ENCODE measurements around the gene GUCD1. TPM values are rescaled to one million over a fixed set of nuclear protein-coding genes. Genes with fewer than 3 reads are reported as not detected.
A peak's percentile ranks its signal among the peaks of the same experiment; 100 is the strongest.

The GUCD1 gene
- total and polyA plus RNA-seq, 2 of the 13 experiments (the other 11 are each of a cell fraction or from before 2014, with no cell fraction given), result 128 to 245 TPM

DNA sequence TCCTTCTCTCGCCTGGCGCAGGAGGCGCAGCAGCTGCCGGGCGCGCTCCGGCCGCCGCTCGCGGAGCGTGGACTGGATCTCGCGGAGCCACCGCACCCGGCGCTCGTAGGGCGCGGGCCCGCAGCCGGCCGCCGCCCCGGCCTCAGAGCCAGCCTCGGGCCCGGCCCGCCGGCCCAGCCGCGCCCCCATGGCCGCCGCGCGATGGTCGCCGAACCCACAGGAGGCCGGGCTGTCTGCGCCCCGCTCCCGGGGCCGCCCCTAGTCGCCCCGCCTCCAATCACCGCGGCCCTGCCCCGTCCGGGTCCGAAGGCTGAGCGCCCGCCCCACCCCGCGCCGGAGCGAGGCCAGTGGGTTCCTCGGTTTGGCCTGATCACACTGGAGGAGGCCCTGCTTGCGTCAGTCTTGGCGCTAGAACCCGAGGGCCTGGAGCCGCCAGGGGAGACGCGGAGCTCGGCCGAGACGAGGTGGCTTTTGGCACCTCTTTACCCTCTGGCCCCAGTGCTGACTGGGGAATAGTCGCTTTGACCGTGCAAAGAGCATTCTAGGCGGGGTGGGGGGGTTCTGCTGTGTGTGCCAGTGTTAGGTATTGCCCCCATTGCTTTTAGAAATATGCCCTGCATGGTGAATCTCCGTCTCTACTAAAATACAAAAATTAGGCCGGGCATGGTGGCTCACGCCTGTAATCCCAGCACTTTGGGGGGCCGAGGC, 38.1 kb upstream of the GUCD1 start, which contains the start of gene LRRC75B (continued):
- TF ChIP-seq, protein P1, sequence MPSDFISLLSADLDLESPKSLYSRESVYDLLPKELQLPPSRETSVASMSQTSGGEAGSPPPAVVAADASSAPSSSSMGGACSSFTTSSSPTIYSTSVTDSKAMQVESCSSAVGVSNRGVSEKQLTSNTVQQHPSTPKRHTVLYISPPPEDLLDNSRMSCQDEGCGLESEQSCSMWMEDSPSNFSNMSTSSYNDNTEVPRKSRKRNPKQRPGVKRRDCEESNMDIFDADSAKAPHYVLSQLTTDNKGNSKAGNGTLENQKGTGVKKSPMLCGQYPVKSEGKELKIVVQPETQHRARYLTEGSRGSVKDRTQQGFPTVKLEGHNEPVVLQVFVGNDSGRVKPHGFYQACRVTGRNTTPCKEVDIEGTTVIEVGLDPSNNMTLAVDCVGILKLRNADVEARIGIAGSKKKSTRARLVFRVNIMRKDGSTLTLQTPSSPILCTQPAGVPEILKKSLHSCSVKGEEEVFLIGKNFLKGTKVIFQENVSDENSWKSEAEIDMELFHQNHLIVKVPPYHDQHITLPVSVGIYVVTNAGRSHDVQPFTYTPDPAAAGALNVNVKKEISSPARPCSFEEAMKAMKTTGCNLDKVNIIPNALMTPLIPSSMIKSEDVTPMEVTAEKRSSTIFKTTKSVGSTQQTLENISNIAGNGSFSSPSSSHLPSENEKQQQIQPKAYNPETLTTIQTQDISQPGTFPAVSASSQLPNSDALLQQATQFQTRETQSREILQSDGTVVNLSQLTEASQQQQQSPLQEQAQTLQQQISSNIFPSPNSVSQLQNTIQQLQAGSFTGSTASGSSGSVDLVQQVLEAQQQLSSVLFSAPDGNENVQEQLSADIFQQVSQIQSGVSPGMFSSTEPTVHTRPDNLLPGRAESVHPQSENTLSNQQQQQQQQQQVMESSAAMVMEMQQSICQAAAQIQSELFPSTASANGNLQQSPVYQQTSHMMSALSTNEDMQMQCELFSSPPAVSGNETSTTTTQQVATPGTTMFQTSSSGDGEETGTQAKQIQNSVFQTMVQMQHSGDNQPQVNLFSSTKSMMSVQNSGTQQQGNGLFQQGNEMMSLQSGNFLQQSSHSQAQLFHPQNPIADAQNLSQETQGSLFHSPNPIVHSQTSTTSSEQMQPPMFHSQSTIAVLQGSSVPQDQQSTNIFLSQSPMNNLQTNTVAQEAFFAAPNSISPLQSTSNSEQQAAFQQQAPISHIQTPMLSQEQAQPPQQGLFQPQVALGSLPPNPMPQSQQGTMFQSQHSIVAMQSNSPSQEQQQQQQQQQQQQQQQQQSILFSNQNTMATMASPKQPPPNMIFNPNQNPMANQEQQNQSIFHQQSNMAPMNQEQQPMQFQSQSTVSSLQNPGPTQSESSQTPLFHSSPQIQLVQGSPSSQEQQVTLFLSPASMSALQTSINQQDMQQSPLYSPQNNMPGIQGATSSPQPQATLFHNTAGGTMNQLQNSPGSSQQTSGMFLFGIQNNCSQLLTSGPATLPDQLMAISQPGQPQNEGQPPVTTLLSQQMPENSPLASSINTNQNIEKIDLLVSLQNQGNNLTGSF (CRISPR knock-in tag; IDR thresholded peaks at IDR 0.05), result no peak
- TF ChIP-seq, protein P2, sequence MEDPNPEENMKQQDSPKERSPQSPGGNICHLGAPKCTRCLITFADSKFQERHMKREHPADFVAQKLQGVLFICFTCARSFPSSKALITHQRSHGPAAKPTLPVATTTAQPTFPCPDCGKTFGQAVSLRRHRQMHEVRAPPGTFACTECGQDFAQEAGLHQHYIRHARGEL (CRISPR knock-in tag; IDR thresholded peaks at IDR 0.05), result no peak
- TF ChIP-seq, protein P3, sequence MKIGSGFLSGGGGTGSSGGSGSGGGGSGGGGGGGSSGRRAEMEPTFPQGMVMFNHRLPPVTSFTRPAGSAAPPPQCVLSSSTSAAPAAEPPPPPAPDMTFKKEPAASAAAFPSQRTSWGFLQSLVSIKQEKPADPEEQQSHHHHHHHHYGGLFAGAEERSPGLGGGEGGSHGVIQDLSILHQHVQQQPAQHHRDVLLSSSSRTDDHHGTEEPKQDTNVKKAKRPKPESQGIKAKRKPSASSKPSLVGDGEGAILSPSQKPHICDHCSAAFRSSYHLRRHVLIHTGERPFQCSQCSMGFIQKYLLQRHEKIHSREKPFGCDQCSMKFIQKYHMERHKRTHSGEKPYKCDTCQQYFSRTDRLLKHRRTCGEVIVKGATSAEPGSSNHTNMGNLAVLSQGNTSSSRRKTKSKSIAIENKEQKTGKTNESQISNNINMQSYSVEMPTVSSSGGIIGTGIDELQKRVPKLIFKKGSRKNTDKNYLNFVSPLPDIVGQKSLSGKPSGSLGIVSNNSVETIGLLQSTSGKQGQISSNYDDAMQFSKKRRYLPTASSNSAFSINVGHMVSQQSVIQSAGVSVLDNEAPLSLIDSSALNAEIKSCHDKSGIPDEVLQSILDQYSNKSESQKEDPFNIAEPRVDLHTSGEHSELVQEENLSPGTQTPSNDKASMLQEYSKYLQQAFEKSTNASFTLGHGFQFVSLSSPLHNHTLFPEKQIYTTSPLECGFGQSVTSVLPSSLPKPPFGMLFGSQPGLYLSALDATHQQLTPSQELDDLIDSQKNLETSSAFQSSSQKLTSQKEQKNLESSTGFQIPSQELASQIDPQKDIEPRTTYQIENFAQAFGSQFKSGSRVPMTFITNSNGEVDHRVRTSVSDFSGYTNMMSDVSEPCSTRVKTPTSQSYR (CRISPR knock-in tag; IDR thresholded peaks at IDR 0.05; ENCODE audit: borderline replicate concordance), result peak; percentile 60; the same call in 1 of the 2 replicates
- TF ChIP-seq, protein P4, sequence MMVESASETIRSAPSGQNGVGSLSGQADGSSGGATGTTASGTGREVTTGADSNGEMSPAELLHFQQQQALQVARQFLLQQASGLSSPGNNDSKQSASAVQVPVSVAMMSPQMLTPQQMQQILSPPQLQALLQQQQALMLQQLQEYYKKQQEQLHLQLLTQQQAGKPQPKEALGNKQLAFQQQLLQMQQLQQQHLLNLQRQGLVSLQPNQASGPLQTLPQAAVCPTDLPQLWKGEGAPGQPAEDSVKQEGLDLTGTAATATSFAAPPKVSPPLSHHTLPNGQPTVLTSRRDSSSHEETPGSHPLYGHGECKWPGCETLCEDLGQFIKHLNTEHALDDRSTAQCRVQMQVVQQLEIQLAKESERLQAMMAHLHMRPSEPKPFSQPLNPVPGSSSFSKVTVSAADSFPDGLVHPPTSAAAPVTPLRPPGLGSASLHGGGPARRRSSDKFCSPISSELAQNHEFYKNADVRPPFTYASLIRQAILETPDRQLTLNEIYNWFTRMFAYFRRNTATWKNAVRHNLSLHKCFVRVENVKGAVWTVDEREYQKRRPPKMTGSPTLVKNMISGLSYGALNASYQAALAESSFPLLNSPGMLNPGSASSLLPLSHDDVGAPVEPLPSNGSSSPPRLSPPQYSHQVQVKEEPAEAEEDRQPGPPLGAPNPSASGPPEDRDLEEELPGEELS (CRISPR knock-in tag; IDR thresholded peaks at IDR 0.05), result peak; percentile 34; the same call in 1 of the 2 replicates
- no peak; the same call in 1 of the 2 replicates for TF ChIP-seq ZNF775 (CRISPR knock-in tag; IDR thresholded peaks at IDR 0.05; ENCODE audit: borderline replicate concordance)
- peak; percentile 63 for TF ChIP-seq RXRA (CRISPR knock-in tag; IDR thresholded peaks at IDR 0.05)
- no peak for TF ChIP-seq SMARCC2 (IDR thresholded peaks at IDR 0.05)
- TF ChIP-seq, protein P5, sequence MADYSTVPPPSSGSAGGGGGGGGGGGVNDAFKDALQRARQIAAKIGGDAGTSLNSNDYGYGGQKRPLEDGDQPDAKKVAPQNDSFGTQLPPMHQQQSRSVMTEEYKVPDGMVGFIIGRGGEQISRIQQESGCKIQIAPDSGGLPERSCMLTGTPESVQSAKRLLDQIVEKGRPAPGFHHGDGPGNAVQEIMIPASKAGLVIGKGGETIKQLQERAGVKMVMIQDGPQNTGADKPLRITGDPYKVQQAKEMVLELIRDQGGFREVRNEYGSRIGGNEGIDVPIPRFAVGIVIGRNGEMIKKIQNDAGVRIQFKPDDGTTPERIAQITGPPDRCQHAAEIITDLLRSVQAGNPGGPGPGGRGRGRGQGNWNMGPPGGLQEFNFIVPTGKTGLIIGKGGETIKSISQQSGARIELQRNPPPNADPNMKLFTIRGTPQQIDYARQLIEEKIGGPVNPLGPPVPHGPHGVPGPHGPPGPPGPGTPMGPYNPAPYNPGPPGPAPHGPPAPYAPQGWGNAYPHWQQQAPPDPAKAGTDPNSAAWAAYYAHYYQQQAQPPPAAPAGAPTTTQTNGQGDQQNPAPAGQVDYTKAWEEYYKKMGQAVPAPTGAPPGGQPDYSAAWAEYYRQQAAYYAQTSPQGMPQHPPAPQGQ (CRISPR knock-in tag; IDR thresholded peaks at IDR 0.05; ENCODE audit: borderline replicate concordance), result 0 out of 2 replicates have a peak, but pooled peaks have one; percentile 57
- TF ChIP-seq RARG (CRISPR knock-in tag; IDR thresholded peaks at IDR 0.05; ENCODE audit: low read depth), result no peak
- peak; percentile 22; the same call in 1 of the 2 replicates for TF ChIP-seq CHD2 (IDR thresholded peaks at IDR 0.05; ENCODE audit: low read depth, low read length)
